ENCODE measurements around the gene LIX1. TPM values are rescaled to one million over a fixed set of nuclear protein-coding genes. Genes with fewer than 3 reads are reported as not detected.
A peak's percentile ranks its signal among the peaks of the same experiment; 100 is the strongest.
"Not testable (repeated sequence)": the region's sequence is repeated elsewhere in the genome, so short reads cannot be mapped to it uniquely, and the experiment has no call there.

LIX1 gene
- total RNA-seq: not detected in 2 replicates

GRCh38 chr5:97142521-97143254, at the start of gene LIX1:
LIX1 (minus strand) TSS chr5:97142611; CDS start chr5:97142576, 35 bp downstream.
- no peak for DNase-seq (ENCODE audit: extremely low read depth, low read depth, low spot score)

GRCh38 chr5:97191893-97192292, 49.5 kb upstream of the LIX1 start:
- DNase-seq (ENCODE audit: extremely low read depth, low read depth, low spot score): no peak

- not testable (repeated sequence) for DNase-seq (ENCODE audit: extremely low read depth, low read depth, low spot score)
These were observed 47.1 kb upstream of the LIX1 start for GRCh38 chr5:97189523-97189922.

- no peak for DNase-seq (ENCODE audit: extremely low read depth, low read depth, low spot score)
These were observed 41.5 kb upstream of the LIX1 start for GRCh38 chr5:97183930-97184213.

DNA sequence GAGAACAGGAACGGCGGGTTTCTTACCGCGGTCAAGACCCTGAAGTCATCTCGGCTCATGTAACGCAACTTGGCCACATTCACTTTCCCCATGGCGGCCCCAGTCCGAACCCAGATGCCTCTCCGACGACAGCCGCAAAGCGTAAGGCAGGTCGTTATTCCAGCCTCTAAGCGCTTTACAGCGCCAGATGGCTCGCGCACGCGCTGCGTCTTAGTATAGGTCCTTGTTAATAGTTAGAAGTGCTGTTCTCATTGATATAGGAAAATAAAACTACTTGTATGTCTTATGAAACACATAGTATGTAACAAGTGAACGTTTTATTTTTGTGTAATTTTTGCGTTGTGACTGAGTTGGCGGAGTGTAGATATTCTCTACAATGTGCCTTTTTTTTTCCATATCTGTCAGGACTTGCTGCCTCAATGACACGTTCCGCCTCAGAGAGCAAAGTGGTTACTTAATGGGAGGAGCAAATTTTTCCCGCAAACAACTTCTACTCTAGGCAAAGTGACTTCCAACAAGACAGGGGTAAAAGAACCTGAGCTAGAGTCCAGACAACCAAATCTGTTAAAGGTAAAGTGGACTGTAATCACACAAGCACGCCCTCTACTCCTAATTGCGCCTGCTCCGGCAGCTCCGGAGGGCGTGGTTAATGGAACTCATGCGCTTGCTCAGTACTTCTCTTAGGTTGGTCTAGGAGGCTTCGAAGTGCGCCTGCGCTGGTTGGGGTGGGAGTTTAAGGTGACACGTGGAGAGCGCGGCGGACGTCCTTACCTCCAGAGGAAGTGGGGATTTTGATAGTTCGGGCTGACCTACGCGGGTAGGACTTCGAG, 40.9 kb upstream of the LIX1 start, which contains the start of gene RIOK2:
Gene RIOK2 (minus strand): TSS at position 148 of the 830 bp plus-strand sequence. CDS start 56 bp downstream, at position 92.
- DNase-seq (ENCODE audit: extremely low read depth, low read depth, low spot score): peak; percentile 93

- no peak for DNase-seq (ENCODE audit: extremely low read depth, low read depth, low spot score)
These were observed 40.2 kb upstream of the LIX1 start for GRCh38 chr5:97182571-97183099.

- no peak for DNase-seq (ENCODE audit: extremely low read depth, low read depth, low spot score)
These were observed 39.6 kb upstream of the LIX1 start for GRCh38 chr5:97181856-97182545.

DNA sequence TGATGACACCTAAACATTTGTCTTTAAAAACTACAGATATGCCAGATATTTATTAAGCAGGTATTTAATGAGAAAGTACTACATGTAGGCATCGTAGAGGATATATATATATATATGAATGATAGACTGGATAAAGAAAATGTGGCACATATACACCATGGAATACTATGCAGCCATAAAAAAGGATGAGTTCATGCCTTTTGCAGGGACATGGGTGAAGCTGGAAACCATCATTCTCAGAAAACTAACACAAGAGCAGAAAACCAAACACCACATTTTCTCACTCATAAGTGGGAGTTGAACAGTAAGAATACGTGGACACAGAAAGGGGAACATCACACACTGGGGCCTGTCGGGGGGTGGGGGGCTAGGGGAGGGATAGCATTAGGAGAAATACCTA, 37.0 kb upstream of the LIX1 start:
- DNase-seq (ENCODE audit: extremely low read depth, low read depth, low spot score): not testable (repeated sequence)

- DNase-seq (ENCODE audit: extremely low read depth, low read depth, low spot score): no peak
These were observed 29.8 kb upstream of the LIX1 start for GRCh38 chr5:97172227-97172626.

GRCh38 chr5:97171703-97172102, 29.3 kb upstream of the LIX1 start:
- DNase-seq (ENCODE audit: extremely low read depth, low read depth, low spot score): no peak

DNA sequence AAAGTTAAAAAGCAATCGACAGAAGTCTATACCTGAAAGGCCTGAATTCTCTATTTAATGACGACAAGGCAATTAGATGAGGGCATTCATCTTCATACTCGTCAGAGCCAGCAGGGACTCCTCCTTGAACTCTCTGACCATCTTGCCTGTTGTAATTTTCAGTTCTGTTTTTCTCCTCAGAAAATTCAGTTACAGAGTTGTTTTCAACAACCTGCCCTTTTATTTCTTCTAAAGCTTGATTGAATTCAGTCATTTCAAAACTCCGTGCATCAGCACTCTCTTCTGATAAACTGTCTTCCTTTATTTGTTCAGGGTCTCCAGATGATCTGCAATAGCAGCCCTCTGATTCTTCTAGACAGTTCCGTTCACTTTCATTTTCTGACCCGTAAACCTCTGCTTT, 25.0 kb upstream of the LIX1 start:
- no peak for DNase-seq (ENCODE audit: extremely low read depth, low read depth, low spot score)

- no peak for DNase-seq (ENCODE audit: extremely low read depth, low read depth, low spot score)
These were observed 23.3 kb upstream of the LIX1 start for GRCh38 chr5:97165726-97166125.

DNA sequence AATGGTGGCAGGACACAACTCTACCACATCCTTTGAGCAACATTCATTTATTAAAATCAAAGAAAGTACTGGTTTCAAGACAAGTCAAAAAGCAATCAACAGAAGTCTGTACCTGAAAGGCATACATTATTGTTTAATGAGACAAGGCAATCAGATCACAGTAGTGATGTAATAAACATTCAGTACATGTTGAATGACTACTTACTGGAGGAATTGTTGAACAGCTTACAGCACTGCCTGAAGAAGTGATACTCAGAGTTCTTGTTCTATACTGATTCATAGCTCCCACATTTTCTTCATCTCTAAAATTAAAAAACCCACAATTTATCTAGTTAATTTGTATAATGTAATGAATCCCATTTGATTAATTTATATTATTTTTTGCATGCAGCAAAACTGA, 22.4 kb upstream of the LIX1 start:
- no peak for DNase-seq (ENCODE audit: extremely low read depth, low read depth, low spot score)

DNA sequence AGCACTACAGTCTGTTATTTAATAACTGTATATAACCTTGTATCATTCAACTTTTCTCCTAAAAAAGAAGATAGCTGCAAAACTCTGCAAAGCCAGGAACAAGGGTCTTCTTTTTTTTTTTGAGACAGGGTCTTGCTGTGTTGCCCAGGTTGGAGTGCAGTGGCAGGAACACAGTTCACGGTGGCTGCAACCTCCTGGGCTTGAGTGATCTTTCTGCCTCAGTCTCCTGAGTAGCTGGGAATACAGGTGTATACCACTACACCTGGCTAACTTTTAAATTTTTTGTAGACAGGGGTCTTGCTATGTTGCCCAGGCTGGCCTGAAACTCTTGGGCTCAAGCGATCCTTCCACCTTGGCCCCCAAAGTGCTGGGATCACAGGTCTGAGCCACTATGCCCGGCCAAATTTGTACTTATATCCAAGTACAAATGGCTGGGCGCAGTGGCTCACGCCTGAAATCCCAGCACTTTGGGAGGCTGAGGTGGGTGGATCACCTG, 21.4 kb upstream of the LIX1 start:
- no peak for DNase-seq (ENCODE audit: extremely low read depth, low read depth, low spot score)

GRCh38 chr5:97163360-97163764, 21.0 kb upstream of the LIX1 start:
- no peak for DNase-seq (ENCODE audit: extremely low read depth, low read depth, low spot score)

DNA sequence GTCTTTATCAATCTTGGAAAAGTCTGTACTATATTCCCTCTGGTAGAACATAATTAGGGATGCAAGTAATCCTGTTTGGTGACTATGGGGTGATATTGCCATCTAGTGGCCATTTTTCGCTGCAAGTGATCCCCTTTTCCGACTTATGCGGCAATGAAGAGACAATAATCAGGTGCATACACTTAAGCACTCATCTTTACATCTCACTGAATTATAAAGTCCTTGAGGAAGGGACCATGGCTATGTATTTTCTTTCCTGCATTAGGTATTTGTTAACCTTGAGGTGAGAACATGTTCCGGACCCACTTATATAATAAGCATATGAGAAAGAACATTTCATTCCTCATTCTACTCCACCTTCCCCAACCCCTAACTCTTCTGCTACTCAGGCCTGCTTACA, 19.6 kb upstream of the LIX1 start:
- peak; percentile 80 for DNase-seq (ENCODE audit: extremely low read depth, low read depth, low spot score)

- DNase-seq (ENCODE audit: extremely low read depth, low read depth, low spot score): no peak
These were observed 15.3 kb upstream of the LIX1 start for GRCh38 chr5:97157689-97158088.

GRCh38 chr5:97151370-97151769, 9.0 kb upstream of the LIX1 start:
- no peak for DNase-seq (ENCODE audit: extremely low read depth, low read depth, low spot score)

- no peak for DNase-seq (ENCODE audit: extremely low read depth, low read depth, low spot score)
These were observed 8.0 kb upstream of the LIX1 start for GRCh38 chr5:97150401-97150800.

DNA sequence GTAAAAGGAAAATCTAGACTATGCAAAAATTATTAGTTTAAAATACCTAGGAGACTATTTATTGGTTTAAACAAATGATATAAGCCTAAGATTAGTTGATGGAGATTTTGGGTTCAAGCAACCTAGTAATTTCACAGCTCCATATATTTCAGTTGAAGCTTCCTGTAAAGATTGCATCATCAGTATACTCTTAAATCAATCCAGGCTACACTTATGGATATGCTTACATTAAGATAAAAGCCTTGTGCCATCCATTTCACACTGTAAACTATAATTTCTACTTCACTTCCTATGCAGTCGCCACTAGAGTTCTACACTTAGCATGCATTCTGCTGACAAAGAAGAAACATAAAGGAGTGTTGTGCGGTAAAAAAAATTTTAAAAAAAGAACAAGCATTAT, 7.3 kb upstream of the LIX1 start:
- no peak for DNase-seq (ENCODE audit: extremely low read depth, low read depth, low spot score)

DNA sequence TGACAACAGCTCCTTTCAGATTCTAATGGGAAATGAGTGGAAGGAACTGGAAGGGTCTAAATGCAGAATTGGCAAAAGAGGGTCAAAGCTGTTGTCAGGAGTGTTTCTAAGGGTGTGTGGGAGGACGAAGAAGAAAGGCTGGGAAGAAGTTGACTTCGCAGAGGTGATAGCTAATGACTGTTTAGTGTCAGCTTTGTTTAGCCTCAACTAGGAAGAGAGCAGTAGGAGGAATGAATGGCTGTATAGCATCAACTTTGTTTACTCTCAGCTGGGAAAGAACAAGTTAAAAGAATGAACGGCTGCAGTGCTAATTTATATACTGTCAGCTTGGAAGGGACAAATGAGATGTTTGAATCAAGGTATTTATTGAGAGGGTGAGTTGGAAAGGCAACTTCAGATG, 5.9 kb upstream of the LIX1 start:
- no peak for DNase-seq (ENCODE audit: extremely low read depth, low read depth, low spot score)

Data from glomerular endothelial cell (primary cell).